Measurements from ENCODE around the gene ZFYVE28.

The ZFYVE28 gene

DNA sequence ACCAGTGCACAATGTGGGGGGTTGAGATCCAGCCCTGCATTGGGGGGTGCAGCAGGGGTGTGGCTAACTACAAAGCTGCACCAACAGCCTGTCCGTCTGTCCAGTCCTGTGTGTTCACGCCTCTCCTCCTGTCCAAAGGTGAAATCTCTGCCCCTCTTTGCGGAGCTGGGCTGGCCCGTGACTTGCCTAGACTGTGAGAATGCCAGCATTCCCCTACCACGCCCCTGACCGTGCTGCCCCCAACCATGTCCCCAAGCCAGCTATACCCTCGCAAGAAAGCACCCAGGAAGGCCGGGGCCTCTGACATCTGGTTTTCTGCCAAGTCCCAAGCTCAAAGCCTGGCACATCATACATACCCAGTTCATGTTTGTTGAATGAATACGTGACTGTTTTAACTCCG is 19.2 kb downstream of the ZFYVE28 start:
- Histone ChIP-seq H3K36me3 (ENCODE audit: insufficient read depth, insufficient read length, low read length) (no peaks in the 10 kb centered on the region), H3K9me3 (ENCODE audit: insufficient read depth, low read length) (peaks cover 11% of the 10 kb centered on the region; the same call in 1 of the 2 replicates), H3K4me3 (ENCODE audit: insufficient read length, low read depth) (no peak overlapping the region), H3K9ac (ENCODE audit: insufficient read length, low read depth) (no peak overlapping the region), H3K27me3 (ENCODE audit: insufficient read depth, insufficient read length) (peaks cover 55% of the 10 kb centered on the region), H3K4me1 (ENCODE audit: insufficient read depth, insufficient read length) (peaks cover 18% of the 10 kb centered on the region)
- TF ChIP-seq ZNF274 (IDR thresholded peaks at IDR 0.05; ENCODE audit: low read depth, low read length) = no peak
- TF ChIP-seq YY1 (IDR thresholded peaks at IDR 0.05; ENCODE audit: insufficient read depth, insufficient read length) = no peak
- no peak for TF ChIP-seq SUZ12 (IDR thresholded peaks at IDR 0.05; ENCODE audit: extremely low read depth, insufficient read depth, insufficient read length)
- no peak for DNase-seq (ENCODE audit: low read depth, low spot score)

GRCh38 chr4:2397596-2398379 is 20.7 kb downstream of the ZFYVE28 start:
- TF ChIP-seq SUZ12 (IDR thresholded peaks at IDR 0.05; ENCODE audit: extremely low read depth, insufficient read depth, insufficient read length) (no peak), ZNF274 (IDR thresholded peaks at IDR 0.05; ENCODE audit: low read depth, low read length) (no peak), YY1 (IDR thresholded peaks at IDR 0.05; ENCODE audit: insufficient read depth, insufficient read length) (no peak)
- Histone ChIP-seq H3K9me3 (ENCODE audit: insufficient read depth, low read length) (peaks cover 11% of the 10 kb centered on the region; the same call in 1 of the 2 replicates), H3K27me3 (ENCODE audit: insufficient read depth, insufficient read length) (peaks cover 59% of the 10 kb centered on the region), H3K4me1 (ENCODE audit: insufficient read depth, insufficient read length) (peaks cover 14% of the 10 kb centered on the region), H3K9ac (ENCODE audit: insufficient read length, low read depth) (no peak overlapping the region), H3K36me3 (ENCODE audit: insufficient read depth, insufficient read length, low read length) (no peaks in the 10 kb centered on the region), H3K4me3 (ENCODE audit: insufficient read length, low read depth) (no peak overlapping the region)
- no peak for DNase-seq (ENCODE audit: low read depth, low spot score)

DNA sequence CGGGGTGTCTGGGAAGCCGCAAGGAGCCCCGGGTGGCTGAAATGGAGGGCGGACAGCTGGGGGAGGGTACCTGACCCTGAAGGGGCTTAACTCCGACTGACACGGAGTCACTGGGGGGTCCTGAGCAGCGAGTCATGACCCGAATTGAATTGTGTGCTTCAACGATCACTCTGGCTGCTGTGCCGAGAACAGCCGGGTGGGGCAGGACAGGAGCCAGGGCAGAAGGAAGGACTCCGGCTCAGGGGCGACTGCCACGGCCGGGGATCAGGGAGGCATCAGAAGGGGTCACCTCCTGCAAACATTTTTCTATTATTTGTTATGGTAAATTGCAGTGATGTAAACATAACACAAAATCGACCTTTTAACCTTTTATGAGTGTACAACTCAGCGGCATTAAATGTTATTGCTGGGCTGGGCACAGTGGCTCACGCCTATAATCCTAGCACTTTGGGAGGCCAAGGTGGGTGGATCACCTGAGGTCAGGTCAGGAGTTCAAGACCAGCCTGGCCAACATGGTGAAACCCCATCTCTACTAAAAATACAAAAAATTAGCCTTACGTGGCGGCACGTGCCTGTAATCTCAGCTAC is 21.6 kb downstream of the ZFYVE28 start:
- H3K4me3 ChIP-seq (ENCODE audit: insufficient read length, low read depth) = no peak overlapping the region

DNA sequence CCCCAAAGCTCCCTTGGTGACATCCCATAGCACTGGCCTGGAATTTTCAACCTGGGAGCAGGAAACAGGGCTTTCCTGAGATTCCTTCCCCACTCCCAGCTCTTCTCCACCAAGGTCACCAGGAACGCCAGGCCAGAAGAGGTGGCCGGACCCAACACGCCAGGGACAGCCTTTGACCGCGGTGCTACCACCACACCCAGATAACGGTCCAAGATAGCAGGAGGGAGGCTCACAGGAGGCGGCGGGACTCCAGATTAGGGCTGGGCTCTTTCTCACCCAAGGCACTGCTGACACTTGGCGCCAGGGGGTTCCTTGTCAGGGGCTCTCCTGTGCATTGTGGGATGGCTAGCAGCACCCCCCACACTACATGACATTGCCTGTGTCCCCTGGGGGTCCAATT is 22.9 kb downstream of the ZFYVE28 start:
- Histone ChIP-seq H3K9me3 (ENCODE audit: insufficient read depth, low read length) (0 out of 2 replicates have a peak, but pooled peaks cover 5% of the 10 kb centered on the region), H3K27me3 (ENCODE audit: insufficient read depth, insufficient read length) (peaks cover 66% of the 10 kb centered on the region), H3K9ac (ENCODE audit: insufficient read length, low read depth) (no peak overlapping the region), H3K4me3 (ENCODE audit: insufficient read length, low read depth) (no peak overlapping the region), H3K36me3 (ENCODE audit: insufficient read depth, insufficient read length, low read length) (no peaks in the 10 kb centered on the region), H3K4me1 (ENCODE audit: insufficient read depth, insufficient read length) (peaks cover 12% of the 10 kb centered on the region)
- DNase-seq (ENCODE audit: low read depth, low spot score) = no peak
- TF ChIP-seq SUZ12 (IDR thresholded peaks at IDR 0.05; ENCODE audit: extremely low read depth, insufficient read depth, insufficient read length) (no peak), ZNF274 (IDR thresholded peaks at IDR 0.05; ENCODE audit: low read depth, low read length) (no peak), YY1 (IDR thresholded peaks at IDR 0.05; ENCODE audit: insufficient read depth, insufficient read length) (no peak)

More for the DNA sequence above, 21.6 kb downstream of the ZFYVE28 start:
- no peak for DNase-seq (ENCODE audit: low read depth, low spot score)
- TF ChIP-seq ZNF274 (IDR thresholded peaks at IDR 0.05; ENCODE audit: low read depth, low read length) (no peak), SUZ12 (IDR thresholded peaks at IDR 0.05; ENCODE audit: extremely low read depth, insufficient read depth, insufficient read length) (no peak), YY1 (IDR thresholded peaks at IDR 0.05; ENCODE audit: insufficient read depth, insufficient read length) (no peak)
- H3K4me1 ChIP-seq (ENCODE audit: insufficient read depth, insufficient read length) = peaks cover 11% of the 10 kb centered on the region
- peaks cover 65% of the 10 kb centered on the region for H3K27me3 ChIP-seq (ENCODE audit: insufficient read depth, insufficient read length)
- peaks cover 11% of the 10 kb centered on the region; the same call in 1 of the 2 replicates for H3K9me3 ChIP-seq (ENCODE audit: insufficient read depth, low read length)
- H3K36me3 ChIP-seq (ENCODE audit: insufficient read depth, insufficient read length, low read length) = no peaks in the 10 kb centered on the region
- H3K9ac ChIP-seq (ENCODE audit: insufficient read length, low read depth) = no peak overlapping the region

DNA sequence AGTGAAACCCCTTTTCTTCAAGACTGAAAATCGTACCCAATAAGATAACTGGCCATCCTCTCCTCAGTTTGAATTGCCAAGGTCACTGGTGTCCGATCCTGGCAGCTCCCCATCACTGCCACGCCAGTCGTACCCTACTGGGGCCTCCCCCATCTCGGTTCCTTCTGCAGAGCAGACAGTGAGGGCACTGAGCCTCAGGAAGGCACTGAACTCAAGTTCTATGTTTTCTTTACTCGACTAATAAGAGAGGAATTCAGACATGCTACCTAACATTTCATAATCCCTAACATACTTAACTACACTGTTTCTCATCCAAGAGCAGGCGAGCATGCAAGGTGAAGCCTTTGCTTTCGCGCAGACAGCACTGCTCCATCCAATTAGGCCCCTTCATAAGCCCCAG is 23.4 kb downstream of the ZFYVE28 start:
- H3K4me3 ChIP-seq (ENCODE audit: insufficient read length, low read depth) = no peak overlapping the region
- H3K36me3 ChIP-seq (ENCODE audit: insufficient read depth, insufficient read length, low read length) = no peaks in the 10 kb centered on the region
- DNase-seq (ENCODE audit: low read depth, low spot score) = no peak
- peaks cover 13% of the 10 kb centered on the region for H3K4me1 ChIP-seq (ENCODE audit: insufficient read depth, insufficient read length)
- TF ChIP-seq YY1 (IDR thresholded peaks at IDR 0.05; ENCODE audit: insufficient read depth, insufficient read length) (no peak), ZNF274 (IDR thresholded peaks at IDR 0.05; ENCODE audit: low read depth, low read length) (no peak), SUZ12 (IDR thresholded peaks at IDR 0.05; ENCODE audit: extremely low read depth, insufficient read depth, insufficient read length) (no peak)
- H3K9me3 ChIP-seq (ENCODE audit: insufficient read depth, low read length) = no peaks in the 10 kb centered on the region
- no peak overlapping the region for H3K9ac ChIP-seq (ENCODE audit: insufficient read length, low read depth)
- peaks cover 65% of the 10 kb centered on the region for H3K27me3 ChIP-seq (ENCODE audit: insufficient read depth, insufficient read length)

DNA sequence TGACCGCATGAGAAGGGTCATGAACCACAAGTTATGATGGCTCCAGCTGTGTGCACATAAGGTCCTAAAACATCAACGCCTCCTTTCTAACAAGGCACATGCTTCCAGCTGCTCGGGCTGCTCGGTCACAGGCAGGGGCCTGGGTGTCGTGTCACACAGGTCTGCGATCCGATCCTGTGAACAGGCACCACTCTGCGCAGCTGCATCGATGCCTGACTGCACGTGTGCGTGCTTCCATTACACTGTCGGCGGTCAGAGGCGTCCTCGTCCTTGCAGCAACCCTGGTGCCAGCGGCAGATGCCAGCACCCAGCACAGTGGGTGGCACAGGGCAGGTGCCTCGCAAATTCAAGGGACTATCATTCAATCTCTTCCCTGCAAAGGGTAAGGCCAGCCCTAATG is 23.9 kb downstream of the ZFYVE28 start:
- H3K4me3 ChIP-seq (ENCODE audit: insufficient read length, low read depth) = no peak overlapping the region
- H3K36me3 ChIP-seq (ENCODE audit: insufficient read depth, insufficient read length, low read length) = no peaks in the 10 kb centered on the region
- no peak for DNase-seq (ENCODE audit: low read depth, low spot score)
- peaks cover 16% of the 10 kb centered on the region for H3K4me1 ChIP-seq (ENCODE audit: insufficient read depth, insufficient read length)
- H3K9ac ChIP-seq (ENCODE audit: insufficient read length, low read depth) = no peak overlapping the region
- TF ChIP-seq ZNF274 (IDR thresholded peaks at IDR 0.05; ENCODE audit: low read depth, low read length) = no peak
- TF ChIP-seq SUZ12 (IDR thresholded peaks at IDR 0.05; ENCODE audit: extremely low read depth, insufficient read depth, insufficient read length) = no peak
- no peak for TF ChIP-seq YY1 (IDR thresholded peaks at IDR 0.05; ENCODE audit: insufficient read depth, insufficient read length)
- peaks cover 68% of the 10 kb centered on the region for H3K27me3 ChIP-seq (ENCODE audit: insufficient read depth, insufficient read length)
- H3K9me3 ChIP-seq (ENCODE audit: insufficient read depth, low read length) = no peaks in the 10 kb centered on the region
